ENCODE measurements around the gene KLF13.

The KLF13 gene

DNA sequence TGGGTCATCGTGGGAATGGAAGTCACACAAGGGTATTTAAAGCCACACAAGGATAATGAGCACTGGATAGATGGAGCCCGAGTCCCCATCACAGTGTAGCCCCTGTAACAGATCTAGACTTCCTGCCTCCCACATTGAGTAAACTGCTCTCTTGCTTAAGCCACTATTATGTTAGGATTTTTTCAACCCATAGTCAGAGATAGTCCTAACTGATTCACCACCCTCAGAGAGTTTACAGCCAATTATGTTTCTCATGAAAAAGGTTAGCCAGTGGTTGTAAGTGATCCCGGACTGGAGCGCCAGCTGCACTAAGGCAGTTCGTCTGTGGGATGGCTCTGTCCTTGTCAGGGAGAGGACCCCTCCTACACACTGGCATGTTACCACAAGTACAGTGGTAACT is 77.0 kb downstream of the KLF13 start:
- DNase-seq, result no peak

DNA sequence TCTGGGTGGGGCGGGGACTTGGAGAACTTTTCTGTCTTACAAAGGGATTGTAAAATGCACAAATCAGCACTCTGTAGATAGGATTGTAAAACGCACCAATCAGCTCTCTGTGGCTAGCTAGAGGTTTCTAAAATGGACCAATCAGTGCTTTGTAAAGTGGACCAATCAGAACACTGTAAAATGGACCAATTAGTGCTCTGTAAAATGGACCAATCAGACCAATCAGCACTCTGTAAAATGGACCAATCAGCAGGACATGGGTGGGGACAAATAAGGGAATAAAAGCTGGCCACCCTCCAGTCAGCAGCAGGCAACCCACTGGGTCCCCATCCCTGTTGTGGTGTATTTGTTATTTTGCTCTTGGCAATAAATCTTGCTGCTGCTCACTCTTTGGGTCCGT is 77.7 kb downstream of the KLF13 start:
- DNase-seq, result no peak

DNA sequence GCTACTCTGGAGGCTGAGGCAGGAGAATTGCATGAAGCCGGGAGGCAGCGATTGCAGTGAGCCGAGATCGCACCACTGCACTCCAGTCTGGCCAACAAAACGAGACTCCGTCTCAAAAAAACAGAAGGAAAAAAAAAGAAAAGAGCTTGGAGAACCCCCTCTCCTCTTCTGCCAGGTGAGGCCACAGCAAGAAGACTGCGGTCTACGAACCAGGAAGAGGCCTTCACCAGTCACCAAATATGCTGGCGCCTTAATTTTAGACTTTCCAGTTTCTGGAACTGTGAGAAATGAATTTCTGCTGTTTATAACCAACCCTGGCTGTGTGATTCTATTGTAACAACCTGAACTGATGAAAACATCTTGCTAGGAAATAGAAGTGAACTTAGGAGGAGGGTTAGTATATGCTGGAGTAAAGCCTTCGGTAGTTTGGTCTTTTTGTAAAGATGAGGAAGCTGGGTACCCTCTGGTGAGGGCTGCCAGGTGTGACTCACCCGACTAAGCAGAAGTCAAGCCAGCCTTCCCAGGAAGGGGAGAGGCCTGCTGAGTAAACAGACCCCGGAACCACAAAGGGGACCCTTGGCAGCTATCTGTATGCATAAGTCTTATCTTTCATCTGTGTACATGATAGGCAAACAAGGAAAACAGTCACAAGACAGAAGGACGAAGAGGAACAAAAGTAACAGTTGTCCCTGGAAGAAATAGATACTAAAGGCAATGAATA is 78.7 kb downstream of the KLF13 start:
- no peak for DNase-seq

DNA sequence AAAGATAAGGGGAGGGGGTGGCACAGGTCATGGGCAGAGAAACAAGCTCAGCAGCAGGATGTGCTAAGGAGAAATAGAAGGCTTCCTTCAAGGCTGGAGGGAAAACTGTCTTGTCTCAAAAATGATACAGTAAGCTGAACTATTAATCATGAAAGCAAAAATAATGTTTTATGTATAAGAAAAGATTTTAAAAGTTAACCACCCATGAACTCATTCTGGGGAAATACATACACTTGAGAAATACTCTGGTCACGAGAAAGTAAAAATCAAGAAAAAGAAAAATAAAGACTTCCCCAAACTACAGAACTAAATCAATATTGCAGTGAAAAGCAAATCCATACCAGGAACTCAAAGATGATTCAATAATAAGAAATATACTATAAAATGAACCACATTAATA is 80.7 kb downstream of the KLF13 start:
- no peak for DNase-seq

DNA sequence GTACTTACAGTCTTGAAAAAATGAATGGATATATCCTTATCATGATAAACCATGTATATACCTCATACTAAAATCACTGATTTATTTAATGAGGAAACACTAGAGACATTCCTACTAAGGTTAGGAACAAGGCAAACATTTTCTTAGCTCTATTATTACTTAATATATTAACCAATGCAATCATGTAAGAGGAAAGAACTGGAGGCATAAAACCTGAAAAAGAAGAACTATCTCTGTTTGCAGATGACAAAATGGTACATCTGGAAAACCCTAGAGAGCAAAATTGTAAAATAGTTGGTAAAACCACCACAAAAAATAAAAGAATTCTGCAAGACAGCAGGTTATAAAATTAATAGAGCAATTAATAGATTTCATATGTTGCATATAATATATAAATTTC is 81.2 kb downstream of the KLF13 start:
- no peak for DNase-seq

DNA sequence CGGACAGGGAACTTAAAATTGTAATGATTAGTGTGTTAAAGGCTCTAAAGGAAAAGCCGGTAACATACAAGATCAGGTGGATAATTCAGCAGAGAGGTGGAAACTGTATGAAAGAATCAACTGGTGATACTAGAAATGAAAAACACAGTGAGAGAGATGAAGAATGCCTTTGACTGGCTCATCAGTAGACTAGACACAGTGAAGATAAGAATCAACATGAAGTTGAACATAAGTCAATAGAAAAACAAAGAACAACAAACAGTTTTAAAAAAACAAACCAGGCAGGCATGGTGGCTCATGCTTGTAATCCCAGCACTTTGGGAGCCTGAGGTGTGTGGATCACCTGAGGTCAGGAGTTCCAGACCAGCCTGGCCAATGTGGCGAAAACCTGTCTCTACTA is 82.1 kb downstream of the KLF13 start:
- DNase-seq, result no peak

DNA sequence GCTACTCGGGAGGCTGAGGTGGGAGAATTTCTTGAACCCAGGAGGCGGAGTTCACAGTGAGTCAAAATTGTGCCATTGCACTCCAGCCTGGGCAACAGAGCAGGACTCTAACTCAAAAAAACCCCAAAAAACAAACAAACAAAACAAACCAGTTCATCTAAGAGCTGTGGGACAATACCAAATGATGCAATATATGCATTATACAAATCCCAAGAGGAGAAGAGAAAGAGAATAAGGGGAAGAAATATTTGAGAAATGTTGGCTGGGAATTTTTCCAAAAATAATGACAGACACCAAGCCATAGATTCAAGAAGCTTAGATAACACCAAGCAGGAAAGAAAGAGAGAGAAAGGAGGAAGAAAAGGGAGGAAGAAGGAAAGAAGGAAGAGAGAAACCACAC is 82.5 kb downstream of the KLF13 start:
- no peak for DNase-seq

DNA sequence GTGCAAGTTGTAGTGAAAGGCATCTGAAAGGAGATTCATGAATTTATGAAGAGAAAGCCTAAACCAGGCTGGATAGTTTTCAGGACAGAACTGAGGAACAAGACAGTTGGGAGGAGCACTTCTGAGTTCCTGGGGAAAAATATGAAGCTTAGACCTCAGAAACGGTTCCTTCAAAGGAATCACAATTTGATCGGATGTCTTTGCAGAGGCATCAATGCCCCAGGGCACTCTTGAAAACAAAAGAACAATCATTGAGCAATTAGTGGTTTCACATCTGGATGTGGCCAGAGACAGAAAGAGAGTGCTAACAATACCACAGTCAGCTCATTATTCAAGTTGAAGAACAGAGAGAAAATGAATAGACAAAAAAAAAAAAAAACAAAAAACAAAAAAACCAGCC is 86.2 kb downstream of the KLF13 start:
- DNase-seq, result no peak

DNA sequence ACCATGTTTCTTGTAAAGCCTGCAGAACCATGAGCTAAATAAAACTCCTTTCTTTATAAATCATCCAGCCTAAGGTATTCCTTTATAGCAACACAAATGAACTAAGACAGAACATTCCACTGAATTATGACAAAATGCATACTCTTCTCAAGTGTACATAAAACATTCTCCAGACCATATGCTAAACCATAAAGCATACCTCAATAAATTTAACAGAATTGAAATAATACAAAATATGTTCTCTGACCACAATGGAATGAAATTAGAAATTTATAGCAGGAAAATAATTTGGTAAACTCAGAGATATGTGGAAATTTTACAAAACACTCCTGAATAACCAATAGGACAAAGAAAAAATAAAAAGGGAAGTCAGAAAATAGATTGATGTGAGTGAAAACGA is 88.6 kb downstream of the KLF13 start:
- DNase-seq, result no peak

DNA sequence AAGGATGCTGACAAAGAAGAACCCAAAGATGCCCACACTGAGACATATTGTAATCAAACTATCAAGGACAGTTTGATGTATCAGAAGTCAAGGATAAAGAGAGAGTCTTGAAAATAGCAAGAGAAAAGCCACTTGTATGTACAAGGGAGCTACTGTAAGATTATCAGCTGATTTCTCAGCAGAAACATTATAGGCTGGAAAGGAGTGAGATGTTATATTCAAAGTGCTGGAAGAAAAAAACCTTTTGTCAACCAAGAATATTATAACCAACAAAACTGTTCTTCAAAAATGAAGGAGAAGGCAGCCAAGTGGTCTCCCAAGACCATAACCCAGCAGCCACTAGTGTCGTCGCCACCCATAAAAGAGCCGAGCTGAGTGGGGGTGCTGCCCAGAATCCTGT is 93.2 kb downstream of the KLF13 start:
- DNase-seq, result no peak

DNA sequence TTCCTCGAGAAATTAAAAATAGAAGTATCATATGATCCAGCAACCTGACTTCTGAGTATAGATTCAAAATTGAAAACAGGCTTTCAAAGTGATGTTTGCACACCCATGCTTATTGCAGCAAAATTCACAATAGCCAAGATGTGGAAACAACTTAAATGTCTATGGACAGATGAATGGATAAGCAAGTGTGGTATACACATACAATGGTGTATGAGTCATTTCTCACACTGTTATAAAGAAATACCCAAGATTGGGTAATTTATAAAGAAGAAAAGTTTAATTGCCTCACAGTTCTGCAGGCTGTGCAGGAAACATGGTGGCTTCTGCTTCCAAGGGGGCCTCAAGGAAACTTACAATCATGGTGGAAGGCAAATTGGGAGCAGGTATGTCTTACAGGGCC is 100.8 kb downstream of the KLF13 start:
- no peak for DNase-seq
